ENCODE data around the gene SLC22A14.
"Not testable (repeated sequence)": the region's sequence is repeated elsewhere in the genome, so short reads cannot be mapped to it uniquely, and the experiment has no call there.

SLC22A14 gene

DNA sequence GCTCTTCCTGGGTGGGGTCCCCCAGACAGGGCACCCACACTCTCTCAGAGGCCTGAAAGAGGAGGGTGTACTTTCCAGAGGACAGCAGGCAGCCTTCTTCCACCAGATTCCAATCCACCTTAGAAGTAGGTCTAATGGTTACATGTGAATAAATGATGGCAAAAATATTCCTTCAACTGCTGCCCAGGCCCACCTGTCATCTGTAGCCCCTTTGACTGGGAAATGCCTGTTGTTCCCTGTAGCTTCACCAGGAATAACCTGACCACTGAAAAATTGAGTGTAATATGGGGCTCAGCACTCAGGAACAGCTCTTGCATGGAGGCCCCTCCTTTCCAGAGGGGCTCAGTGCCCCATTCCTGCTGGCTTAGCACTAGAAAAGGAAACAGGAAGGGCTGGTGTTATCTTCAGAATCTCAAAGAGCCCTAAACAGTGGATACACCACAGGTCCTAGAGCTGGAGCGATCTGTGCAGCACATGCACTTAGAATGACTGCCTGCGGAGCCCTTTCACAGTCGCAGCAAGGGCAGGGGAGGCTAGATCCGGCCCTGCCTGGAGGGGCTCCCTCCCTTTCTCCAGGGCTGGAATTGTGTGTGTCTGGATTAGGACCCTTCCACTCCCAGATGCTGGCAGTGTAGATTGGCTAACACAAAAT, 32.1 kb downstream of the SLC22A14 start:
- DNase-seq (ENCODE audit: low spot score), result no peak

DNA sequence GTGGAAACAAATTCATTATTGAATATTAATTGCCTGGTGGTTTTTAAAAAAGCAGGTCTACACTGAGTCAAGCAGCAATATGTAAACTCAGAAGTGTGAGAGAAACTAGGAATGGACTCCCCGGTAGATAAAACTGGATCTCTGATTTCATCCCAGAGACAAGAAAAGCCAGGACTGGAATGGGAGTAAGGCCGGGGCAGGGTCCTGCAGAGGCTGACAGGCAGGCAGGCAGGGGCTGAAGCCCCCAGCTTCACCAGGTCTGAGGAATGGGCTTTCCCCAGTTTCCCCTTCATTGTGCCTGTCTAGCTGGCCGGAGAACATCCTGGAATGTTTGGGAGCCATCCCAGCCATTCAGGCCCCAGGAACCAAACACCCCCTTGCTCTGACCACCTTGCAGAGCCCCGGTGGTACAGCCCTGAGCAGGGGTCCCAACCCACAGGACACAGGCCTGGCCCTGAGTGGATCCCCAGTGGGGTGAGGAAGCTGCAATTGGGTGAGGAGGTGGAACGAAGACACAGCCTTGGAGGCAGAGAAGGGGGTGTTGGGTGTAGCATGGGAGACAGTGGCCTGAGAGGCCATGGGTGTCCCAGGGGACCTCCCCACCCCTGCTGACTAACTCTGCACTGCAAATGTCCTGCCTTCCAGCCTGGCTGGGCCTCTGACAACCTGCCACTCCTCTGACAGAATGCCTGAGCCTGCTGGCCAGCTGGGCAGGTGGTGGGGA, 32.8 kb downstream of the SLC22A14 start:
- no peak for DNase-seq (ENCODE audit: low spot score)

- DNase-seq (ENCODE audit: low spot score), result no peak
Observed at GRCh38 chr3:38315488-38316230, 33.6 kb downstream of the SLC22A14 start.

GRCh38 chr3:38316356-38317191, 34.5 kb downstream of the SLC22A14 start:
- no peak for DNase-seq (ENCODE audit: low spot score)

GRCh38 chr3:38317192-38317759, 35.2 kb downstream of the SLC22A14 start:
- DNase-seq (ENCODE audit: low spot score), result no peak

DNA sequence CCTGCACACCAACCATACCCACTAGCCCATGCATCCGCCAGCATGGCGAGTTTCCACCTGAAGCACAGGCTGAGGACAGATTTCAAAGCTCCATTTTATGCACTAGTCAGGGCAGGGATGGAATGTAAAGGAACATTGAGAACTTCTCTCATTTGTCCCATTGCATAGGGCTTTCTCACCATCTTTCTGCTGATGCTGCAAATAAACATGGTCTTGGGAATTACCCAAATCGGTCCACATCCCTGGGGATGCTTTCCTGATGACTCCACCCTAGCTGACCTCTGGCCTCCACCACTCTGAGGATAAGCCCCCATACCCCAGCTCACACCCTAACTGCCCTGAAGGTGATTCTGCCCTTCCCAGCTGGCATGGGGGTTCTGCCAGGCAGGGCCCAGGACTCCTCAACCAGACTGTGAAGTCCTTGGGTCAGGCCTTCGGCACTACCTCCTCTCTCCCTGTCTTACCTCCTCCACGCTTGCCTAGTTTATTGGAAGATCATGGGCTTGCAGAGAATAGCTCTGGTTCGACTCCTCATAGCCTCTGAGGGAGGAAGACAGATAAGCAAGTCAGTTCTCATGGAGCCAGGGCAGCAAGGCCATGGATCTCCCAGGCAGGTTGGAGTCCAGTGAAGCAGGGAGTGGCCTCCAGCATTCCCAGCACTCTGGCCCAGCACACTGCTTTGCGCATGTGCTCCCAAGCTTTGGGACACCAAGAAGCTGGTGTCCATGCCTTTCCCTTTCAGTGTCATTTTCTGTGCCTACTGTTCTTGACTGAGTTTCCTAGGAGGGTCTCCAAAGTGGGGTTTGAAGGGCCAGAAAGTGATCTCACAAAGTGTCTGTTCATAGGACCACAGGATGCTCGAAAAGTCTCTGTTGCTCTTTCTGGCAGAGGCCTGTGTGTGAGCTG, 36.9 kb downstream of the SLC22A14 start:
- DNase-seq (ENCODE audit: low spot score), result no peak

DNA sequence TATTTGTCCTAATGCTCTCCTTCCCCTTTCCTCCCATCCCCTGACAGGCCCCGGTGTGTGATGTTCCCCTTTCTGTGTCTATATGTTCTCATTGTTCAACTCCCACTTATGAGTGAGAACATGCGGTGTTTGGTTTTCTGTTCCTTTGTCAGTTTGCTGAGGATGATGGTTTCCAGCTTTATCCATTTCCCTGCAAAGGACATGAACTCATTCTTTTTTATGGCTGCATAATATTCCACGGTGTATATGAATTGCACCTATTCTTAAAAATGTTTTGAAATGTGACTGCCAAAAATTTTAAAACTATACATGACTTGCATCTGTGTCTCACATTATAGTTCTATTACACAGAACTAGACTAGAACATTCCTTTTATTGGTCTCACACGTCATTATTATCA, 38.5 kb downstream of the SLC22A14 start:
- DNase-seq (ENCODE audit: low spot score), result not testable (repeated sequence)

DNA sequence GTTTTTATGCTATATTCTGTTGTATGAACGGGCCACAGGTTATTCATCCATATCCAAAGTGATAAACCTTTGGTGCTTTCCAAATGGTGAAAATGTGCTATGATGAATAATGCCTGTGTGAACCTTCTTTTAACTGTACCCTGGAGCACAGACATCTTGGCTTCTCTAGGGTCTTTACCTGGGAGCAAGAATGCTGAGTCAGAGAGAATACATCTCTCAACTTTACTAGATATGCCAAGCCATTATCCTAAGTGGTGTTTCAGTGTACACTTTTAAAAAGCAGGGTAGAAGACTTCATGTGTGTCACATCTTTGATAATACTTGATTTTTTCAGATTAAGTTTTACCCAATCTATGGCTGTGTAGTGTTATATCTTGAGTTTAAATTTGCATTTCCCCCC, 41.0 kb downstream of the SLC22A14 start:
- no peak for DNase-seq (ENCODE audit: low spot score)

GRCh38 chr3:38325256-38325655, 43.2 kb downstream of the SLC22A14 start:
- DNase-seq (ENCODE audit: low spot score), result no peak

DNA sequence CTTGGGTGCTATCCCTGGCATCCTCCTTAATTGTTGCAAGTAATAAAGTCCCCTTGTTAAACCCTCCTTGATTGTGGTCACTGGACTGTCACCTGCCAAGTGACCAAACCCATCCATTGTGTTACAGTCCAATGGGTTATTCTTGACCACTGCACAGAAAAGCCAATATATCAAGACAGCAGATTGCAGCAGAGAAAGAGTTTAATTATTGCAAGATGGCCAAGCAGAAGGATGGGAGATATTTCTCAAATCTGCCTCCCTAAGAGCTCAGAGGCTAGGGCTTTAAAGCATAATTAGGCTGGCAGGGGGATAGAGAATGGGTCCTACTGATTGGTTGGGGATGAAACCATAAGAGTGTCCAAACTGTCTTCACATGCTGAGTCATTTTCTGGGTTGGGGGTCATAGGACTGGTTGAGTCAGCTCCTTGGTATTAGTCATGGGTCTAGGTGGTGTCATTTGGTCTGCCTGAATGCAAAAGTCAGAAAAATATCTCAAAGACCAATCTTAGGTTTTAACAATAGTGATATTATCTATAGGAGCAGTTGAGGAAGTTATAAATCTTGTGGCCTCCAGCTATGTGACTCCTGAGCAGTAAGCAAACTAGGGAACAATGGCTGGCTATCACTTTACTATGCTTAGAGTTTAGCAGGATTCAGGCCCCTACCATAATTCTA, 45.4 kb downstream of the SLC22A14 start:
- DNase-seq (ENCODE audit: low spot score), result no peak

DNA sequence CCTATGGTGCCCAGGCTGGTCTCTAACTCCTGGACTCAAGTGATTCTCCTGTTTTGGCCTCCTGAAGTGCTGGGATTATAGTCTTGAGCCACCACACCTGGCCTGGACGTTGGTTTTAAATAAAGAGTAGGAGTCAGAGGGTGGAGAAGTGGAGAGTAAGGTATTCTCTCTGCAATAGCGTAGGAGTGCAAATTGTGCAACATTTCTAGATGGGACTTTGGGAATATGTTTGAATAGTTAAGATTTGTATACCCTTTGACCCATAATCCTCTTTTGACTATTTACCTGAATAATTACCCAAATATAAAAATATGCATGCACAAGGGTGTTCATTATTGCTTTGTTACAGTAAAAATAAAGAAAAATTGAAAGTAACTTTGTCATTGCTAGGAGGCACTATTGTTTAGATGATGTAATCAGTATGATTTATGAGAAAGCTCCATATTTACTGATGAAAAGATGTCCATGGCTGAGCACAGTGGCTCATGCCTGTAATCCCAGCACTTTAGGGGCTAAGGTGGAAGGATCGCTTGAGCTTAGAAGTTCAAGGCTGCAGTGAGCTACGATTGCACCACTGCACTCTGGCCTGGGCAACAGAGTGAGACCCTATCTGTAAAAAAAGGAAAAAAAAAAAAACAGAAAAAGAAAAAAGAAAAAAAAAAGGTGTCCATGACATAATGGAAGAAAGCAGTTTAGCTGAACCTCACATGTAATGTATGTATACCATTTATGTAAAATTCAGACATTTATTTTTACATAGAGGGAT, 49.3 kb downstream of the SLC22A14 start:
- no peak for DNase-seq (ENCODE audit: low spot score)

DNA sequence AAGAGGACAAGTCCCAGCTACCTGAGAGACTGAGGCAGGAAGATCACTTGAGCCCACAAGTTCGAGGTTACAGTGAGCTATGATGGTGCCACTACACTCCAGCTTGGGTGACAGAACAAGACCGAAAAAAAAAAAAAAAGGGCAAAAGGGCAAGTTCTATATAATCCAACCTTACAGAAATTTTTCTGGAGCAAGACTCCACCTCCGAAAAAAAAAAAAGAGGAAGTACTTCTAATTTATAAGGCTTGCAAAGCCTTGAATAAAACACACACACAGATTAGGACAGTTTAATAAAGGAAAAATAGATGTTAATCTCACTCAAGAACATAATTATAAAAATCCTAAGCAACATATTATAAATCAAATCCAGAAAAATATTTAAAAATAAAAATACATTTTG, 50.1 kb downstream of the SLC22A14 start:
- no peak for DNase-seq (ENCODE audit: low spot score)

DNA sequence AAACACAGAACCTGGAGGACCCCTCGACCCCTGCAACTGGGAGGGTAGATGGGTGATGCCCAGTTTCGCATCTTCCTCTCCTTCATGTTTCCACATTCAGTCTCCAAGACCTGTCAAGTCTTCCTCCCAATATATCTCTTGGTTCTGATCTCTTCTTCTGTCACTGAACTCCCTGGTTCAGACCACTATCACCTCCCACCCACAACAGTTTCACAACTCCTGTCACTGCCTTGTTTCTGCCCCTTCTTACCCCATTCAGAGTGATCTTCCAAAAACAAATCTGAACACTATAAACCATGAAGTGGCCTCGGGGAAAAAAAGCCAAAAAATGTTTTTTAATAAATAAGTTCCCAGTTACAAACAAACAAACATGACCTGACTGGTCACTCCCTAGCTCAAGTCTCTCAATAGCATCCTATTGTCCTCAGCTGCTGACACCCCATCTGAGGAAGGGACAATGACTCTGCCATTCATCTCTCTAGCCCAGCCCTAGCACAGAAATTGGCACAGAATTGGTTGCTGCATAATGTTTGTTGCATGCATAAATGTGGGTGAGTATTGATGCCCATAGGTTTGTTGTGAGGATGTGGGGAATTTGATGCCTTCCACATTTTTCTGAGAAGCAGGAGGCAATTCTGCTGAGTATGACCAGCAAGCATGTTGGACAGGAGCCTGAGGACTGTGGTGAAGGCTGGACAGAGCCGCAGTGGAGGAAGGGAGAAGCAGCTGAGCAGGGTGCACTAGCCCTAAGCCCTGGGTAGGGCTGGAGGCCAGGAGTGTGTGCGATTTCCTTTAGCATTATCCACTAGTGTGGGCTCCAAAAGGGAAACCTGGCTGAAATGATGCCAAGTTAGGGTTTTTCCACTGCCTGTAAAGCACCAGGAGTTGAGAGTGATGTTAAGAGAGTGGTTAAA, 52.3 kb downstream of the SLC22A14 start:
- no peak for DNase-seq (ENCODE audit: low spot score)

DNA sequence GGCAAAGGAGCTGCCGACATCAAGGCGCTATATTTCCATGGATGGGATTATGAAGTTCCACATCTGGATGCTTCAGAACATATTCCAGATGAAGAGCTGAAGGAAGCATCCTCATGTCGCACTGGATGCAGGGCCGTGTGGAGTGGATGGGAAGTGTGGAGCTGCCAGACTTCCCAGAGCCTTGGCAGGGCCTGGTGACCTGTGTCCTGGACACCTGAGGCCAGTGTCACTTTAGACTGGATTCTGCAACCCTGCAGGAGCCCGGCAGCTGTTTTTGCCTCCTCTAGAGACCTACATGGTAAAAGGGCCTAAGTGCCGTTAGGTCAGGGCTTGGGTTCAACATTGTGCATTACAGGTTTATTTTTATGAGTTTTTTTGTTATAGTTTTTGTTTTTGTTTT, 53.2 kb downstream of the SLC22A14 start:
- DNase-seq (ENCODE audit: low spot score), result no peak

GRCh38 chr3:38337703-38338102, 55.6 kb downstream of the SLC22A14 start:
- no peak for DNase-seq (ENCODE audit: low spot score)

- DNase-seq (ENCODE audit: low spot score), result no peak
Observed at GRCh38 chr3:38343797-38344594, 61.9 kb downstream of the SLC22A14 start.

- no peak for DNase-seq (ENCODE audit: low spot score)
Observed at GRCh38 chr3:38345879-38346586, 63.9 kb downstream of the SLC22A14 start.

All from germinal center (tissue), 1 donor.